Lower leg skin (tissue), 4 donors: ENCODE measurements around the gene C18orf63. TPM values are rescaled to one million over a fixed set of nuclear protein-coding genes. Genes with fewer than 3 reads are reported as not detected.

ENCODE experiments used
- DNase-seq, 2 donors: peaks; one replicate each; pipeline ENCODE4 v3.0.0-alpha.2; 2019; ENCODE audit warnings: low spot score in 2 of 2
- H3K4me3 ChIP-seq: fragments of 200-600 bp; sonication (generic); 2 replicates; pipeline ENCODE4 v1.5.1; 2017; ENCODE audit warnings: mild to moderate bottlenecking, low read depth; ENCODE audit not compliant: poor library complexity, severe bottlenecking
- POLR2A ChIP-seq, 2 donors: fragments of 450-650 bp; IDR thresholded peaks; one replicate each; pipeline ENCODE4 v1.6.1; 2016 to 2017; ENCODE audit warnings: antibody characterized with exemption in 2 of 2, mild to moderate bottlenecking in 1 of 2, moderate library complexity in 1 of 2
- WGBS, 2 donors: methylation state at CpG; one replicate each; pipeline ENCODE4 v1.1.5; 2018; 5-methylcytosine and 5-hydroxymethylcytosine counted together
- intact Hi-C: fragments of 100-400 bp; cut with DNase I; formaldehyde crosslinking; loops from one replicate; pipeline ENCODE4 v1.15.0; 2023; ENCODE audit warnings: low total_unique reads
- total RNA-seq, 4 donors: library from RNA; depleted of rRNA; stranded (reverse); fragments of >200 nt; gene quantifications; one replicate each; pipeline ENCODE4 v1.1.0, GENCODE V29; 2016
- TF ChIP-seq, protein P1 (sequence below), 3 donors: fragments of 450-650 bp; IDR thresholded peaks; one replicate each; pipeline ENCODE4 v1.5.1; 2016; ENCODE audit warnings: antibody characterized with exemption in 3 of 3, mild to moderate bottlenecking in 3 of 3, moderate library complexity in 2 of 3

C18orf63 gene
- total RNA-seq, 4 donors from 2014 or later = not detected

- H3K4me3 ChIP-seq = no peak overlapping the region
- DNase-seq = no peak
- TF ChIP-seq POLR2A (IDR thresholded peaks at IDR 0.05) = no peak
- TF ChIP-seq, protein P1, sequence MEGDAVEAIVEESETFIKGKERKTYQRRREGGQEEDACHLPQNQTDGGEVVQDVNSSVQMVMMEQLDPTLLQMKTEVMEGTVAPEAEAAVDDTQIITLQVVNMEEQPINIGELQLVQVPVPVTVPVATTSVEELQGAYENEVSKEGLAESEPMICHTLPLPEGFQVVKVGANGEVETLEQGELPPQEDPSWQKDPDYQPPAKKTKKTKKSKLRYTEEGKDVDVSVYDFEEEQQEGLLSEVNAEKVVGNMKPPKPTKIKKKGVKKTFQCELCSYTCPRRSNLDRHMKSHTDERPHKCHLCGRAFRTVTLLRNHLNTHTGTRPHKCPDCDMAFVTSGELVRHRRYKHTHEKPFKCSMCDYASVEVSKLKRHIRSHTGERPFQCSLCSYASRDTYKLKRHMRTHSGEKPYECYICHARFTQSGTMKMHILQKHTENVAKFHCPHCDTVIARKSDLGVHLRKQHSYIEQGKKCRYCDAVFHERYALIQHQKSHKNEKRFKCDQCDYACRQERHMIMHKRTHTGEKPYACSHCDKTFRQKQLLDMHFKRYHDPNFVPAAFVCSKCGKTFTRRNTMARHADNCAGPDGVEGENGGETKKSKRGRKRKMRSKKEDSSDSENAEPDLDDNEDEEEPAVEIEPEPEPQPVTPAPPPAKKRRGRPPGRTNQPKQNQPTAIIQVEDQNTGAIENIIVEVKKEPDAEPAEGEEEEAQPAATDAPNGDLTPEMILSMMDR (IDR thresholded peaks at IDR 0.05) = no peak
- intact Hi-C loops = no loop called here
- whole genome bisulfite sequencing, 2 donors = 46% methylated on average over 16 of the region's 16 CpGs
Measured at GRCh38 chr18:74396171-74397169, 80.8 kb downstream of the C18orf63 start.

DNA sequence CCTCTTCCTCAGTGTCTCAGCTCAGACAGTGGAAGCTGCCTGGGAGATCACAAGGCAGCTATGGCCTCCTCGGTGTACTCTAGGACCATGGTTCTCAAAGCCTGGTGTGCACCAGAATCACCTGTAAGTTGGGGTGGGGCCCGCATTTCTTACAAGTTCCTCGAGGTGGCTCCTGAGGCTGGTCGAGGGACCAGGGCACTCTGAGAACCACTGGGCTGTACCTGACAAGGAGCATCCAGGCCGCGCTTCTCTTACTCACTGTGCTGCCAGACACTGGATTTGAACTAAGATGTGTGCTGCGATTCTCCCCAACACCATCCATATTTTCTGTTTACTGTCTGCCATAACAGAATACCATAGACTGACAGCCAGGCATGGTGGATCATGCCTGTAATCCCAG, 81.9 kb downstream of the C18orf63 start:
- TF ChIP-seq, protein P1 (IDR thresholded peaks at IDR 0.05) = no peak
- TF ChIP-seq POLR2A (IDR thresholded peaks at IDR 0.05) = no peak
- DNase-seq = peak in 1 of 2 donors; percentile 59
- intact Hi-C loops = no loop called here
- H3K4me3 ChIP-seq = no peak overlapping the region
- WGBS, 2 donors = 91 to 95% methylated on average over 7 of the region's 7 CpGs

DNA sequence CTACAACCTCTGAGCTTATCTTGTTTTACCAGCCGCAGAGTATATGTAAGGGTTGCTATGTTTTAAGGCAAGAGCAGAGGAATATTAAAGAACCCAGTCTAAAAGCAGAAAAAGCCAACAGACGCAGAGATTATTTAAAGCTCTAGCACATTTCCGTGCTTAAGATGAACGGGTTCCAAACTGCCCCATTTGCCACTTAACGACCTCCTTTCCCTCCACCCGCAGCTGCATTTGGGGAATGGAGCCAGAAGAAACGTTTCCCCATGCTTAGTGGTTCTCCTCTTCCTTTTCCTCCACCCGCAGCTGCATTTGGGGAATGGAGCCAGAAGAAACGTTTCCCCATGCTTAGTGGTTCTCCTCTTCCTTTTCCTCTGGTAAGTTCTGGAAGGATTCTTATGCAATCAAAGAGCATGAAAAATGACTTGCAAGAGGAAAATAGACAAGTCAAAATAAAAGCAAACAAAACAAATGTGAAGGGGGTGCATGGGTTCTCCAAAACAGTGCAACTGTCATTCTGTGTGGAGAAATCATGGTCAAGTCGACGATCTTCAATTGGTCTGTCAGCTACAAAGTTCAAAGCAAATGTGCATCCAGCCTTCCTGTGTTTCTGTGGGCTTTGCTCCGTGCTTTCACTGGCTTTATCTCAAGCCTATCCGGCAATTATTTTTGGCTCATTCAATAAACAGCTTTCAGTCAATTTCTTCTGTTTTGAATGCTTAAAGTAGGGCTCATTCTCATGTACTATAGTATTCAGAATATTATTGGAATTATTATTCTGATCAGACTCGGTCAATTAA, 83.7 kb downstream of the C18orf63 start:
- H3K4me3 ChIP-seq = no peak overlapping the region
- peak in 1 of 2 donors; percentile 73 for DNase-seq
- intact Hi-C loops = no loop called here
- WGBS, 2 donors = 29 to 36% methylated on average over 14 of the region's 14 CpGs
- no peak for TF ChIP-seq POLR2A (IDR thresholded peaks at IDR 0.05)
- TF ChIP-seq, protein P1 (IDR thresholded peaks at IDR 0.05) = no peak

DNA sequence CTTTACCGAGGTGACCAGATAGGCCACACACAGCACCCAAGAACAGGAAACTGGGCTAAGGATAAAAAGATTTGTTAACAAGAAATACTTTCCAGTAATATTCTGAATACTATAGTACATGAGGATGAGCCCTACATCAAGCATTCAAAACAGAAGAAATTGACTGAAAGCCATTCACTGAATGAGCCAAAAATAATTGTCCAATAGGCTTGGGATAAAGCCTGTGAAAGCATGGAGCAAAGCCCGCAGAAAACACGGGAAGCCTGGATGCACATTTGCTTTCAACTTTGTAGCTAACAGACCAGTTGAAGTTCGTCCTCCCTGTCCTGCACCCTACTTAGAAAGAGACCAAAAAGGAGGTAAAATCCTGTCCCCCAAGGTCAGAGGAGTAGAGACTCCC, 85.2 kb downstream of the C18orf63 start:
- 55 to 80% methylated on average over 4 of the region's 4 CpGs for WGBS, 2 donors
- peak in 1 of 2 donors; percentile 57 for DNase-seq
- no peak overlapping the region for H3K4me3 ChIP-seq
- intact Hi-C loops = no loop called here
- TF ChIP-seq, protein P1 (IDR thresholded peaks at IDR 0.05) = no peak
- no peak for TF ChIP-seq POLR2A (IDR thresholded peaks at IDR 0.05)

GRCh38 chr18:74402806-74403433, 87.3 kb downstream of the C18orf63 start:
- no peak overlapping the region for H3K4me3 ChIP-seq
- no peak for TF ChIP-seq POLR2A (IDR thresholded peaks at IDR 0.05)
- TF ChIP-seq, protein P1 (IDR thresholded peaks at IDR 0.05) = no peak
- DNase-seq = peak in 1 of 2 donors; percentile 59
- WGBS, 2 donors = 77 to 80% methylated on average over 9 of the region's 9 CpGs
- intact Hi-C loops = no loop called here
